Keratinocyte (primary cell): Measurements from ENCODE around the gene MBTPS2.

Experiments
- EZH2 ChIP-seq: IDR thresholded peaks from one replicate; pipeline ENCODE4 v1.6.1; 2012; ENCODE audit warnings: inconsistent platforms, mild to moderate bottlenecking, low read length, moderate library complexity
- TF ChIP-seq, protein P1 (sequence below), 3 experiments: IDR thresholded peaks in 1 of 3; conservative IDR thresholded peaks in 1 of 3; optimal IDR thresholded peaks in 1 of 3; 2 replicates in 2 of 3; 3 replicates in 1 of 3; pipeline versions ENCODE3 to v1.5.1; 2011; ENCODE audit warnings: low read length in 3 of 3, mild to moderate bottlenecking in 3 of 3, moderate library complexity in 2 of 3, control low read depth in 1 of 3, inconsistent platforms in 1 of 3; ENCODE audit not compliant: insufficient read depth in 2 of 3; ENCODE audit errors: extremely low read depth in 1 of 3

DNA sequence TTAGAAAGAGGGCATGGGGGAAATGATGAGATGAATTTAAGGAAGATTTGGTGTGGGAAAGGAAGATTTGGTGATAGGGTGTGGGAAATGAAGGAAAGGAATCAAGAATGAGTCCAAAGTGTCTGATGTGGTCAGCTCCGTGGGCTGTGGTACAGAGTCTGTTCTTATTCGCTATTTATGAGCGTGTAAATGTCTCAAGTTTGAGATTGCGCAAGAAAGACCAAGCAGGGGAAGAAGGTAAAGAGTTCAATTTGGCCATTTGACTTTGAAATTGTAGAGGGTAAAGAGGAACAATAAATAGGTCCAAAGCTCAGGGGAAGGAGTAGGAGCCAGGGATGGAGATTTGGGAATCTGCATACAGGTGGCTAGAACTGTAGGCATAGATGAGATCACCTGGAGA is 89.8 kb downstream of the MBTPS2 start:
- TF ChIP-seq, protein P1, sequence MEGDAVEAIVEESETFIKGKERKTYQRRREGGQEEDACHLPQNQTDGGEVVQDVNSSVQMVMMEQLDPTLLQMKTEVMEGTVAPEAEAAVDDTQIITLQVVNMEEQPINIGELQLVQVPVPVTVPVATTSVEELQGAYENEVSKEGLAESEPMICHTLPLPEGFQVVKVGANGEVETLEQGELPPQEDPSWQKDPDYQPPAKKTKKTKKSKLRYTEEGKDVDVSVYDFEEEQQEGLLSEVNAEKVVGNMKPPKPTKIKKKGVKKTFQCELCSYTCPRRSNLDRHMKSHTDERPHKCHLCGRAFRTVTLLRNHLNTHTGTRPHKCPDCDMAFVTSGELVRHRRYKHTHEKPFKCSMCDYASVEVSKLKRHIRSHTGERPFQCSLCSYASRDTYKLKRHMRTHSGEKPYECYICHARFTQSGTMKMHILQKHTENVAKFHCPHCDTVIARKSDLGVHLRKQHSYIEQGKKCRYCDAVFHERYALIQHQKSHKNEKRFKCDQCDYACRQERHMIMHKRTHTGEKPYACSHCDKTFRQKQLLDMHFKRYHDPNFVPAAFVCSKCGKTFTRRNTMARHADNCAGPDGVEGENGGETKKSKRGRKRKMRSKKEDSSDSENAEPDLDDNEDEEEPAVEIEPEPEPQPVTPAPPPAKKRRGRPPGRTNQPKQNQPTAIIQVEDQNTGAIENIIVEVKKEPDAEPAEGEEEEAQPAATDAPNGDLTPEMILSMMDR (optimal IDR thresholded peaks at IDR 0.05 in 1 of 3, IDR thresholded peaks at IDR 0.05 in 1 of 3, conservative IDR thresholded peaks at IDR 0.05 in 1 of 3; ENCODE audit: extremely low read depth in 1 of 3, insufficient read depth in 2 of 3, low read length in 3 of 3), result no peak
- no peak for TF ChIP-seq EZH2
